GM12874 (cell line): ENCODE measurements around the gene RAMACL.

Experiments used
- CTCF ChIP-seq: IDR thresholded peaks from 2 replicates; pipeline ENCODE4 v1.5.1; 2011; ENCODE audit warnings: low read depth, mild to moderate bottlenecking, control low read depth, low read length, moderate library complexity; ENCODE audit not compliant: insufficient read depth

RAMACL gene

GRCh38 chr6:166584853-166585429 lies 1.5 kb downstream of the RAMACL start:
- no peak for TF ChIP-seq CTCF

DNA sequence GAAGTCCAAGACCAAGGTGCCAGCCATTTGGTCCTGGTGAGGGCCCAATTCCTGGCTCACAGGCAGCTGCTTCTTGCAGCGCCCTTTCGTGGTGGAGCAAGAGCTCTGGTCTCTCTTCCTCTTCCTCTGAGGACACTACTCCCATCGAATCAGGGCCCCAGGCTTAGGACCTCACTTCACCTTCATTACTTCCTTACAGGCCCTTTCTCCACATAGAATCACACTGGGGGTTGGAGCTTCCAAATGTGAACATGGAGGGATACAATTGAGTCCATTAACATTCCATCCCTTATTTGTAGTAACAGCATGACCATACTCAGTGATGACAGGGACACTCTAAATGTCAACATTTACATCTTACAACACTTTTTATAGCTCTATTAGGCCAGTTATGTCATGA lies 2.3 kb downstream of the RAMACL start:
- TF ChIP-seq CTCF: no peak

DNA sequence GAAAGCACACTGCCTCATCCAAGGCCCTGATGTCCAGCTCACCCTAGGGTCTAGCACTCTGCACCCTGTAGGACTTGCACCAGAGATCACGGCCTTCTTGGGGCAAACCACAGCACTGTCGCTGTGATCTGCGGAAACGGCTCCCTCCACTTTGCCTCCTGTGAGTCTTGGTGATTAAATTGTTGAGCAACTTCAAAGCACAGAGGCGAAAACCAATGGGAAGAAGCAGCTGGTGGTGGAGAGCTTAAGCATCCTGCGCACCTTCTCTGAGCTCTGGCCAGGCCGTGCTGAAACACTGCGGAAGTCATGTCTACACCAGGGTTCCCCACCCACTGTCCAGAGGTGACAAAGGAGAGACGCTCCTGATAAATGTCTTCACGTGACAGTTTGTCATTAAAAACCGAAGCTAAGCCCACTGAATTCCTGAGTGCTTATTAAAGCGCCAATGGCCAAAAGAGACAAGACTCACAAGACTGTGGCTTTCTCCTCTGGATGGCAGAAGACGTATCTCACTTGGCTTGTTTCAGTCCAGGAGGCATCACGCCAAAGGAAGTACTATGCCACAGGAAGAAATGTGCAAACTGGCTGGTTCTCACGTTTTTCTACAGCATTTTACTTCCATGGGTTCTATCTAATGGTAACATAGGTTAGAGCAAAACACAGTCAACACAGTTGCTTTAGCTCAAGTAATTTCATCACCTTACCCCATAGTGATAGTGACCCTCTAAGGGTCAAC lies 3.1 kb downstream of the RAMACL start:
- no peak for TF ChIP-seq CTCF

DNA sequence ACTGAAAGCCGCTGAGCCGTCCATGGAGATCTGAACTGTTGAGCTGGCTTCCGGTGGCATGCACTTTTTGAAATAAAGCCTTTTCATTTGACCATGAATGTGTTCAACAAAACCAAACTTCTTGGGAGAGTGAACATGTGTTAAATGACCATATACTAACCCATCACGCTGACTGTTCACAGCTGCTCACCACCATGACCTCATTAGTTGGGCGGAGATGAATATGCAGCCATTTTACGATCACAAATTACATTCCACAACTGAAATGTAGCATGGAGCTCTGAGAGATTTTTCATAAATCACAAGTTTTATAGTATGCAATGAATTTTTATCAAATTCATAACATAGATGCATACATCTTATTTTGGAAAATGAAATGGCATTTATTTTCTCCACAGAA lies 4.2 kb downstream of the RAMACL start:
- no peak for TF ChIP-seq CTCF

GRCh38 chr6:166581091-166581511 lies 5.4 kb downstream of the RAMACL start:
- no peak for TF ChIP-seq CTCF

DNA sequence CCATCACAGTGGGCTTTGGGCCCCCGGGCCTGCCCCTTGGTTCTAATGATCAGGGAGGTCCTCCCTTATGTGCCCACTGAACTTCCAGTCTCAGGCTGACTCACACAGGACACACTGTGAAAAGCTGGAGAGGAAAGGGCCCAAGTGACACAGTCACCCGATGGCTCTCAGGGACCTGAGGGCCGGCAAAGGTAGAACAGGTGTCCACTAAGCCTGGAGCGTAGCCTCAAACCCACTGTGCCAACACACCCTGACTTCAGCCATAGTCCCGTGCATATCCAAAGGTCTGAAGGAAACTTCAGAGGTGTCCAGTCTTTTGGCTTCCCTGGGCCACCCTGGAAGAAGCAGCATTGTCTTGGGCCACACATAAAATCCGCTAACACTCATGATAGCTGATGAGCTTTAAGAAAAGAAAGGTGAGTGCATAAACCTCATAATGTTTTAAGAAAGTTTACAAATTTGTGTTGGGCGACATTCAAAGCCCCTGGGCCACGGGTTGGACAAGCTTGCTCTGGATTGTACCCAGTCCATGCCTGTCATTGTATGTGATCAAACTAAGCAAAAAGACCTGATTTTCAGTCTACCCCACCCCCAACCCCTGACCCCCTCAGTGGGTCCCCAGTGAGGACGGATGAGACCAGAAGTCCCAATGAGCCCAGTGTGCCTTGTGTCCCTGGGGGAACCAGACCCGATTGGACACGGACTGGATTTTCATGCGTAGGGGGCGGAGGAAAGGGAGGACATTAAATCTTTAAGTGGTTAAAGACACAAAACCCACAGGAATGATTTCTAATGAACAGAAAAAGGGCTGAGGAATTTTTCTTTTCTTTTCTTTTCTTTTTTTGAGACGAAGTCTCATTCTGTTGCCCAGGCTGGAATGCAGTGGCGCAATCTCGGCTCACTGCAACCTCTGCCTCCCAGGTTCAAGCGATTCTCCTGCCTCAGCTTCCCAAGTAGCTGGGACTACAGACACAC lies 6.1 kb downstream of the RAMACL start:
- TF ChIP-seq CTCF: no peak

GRCh38 chr6:166579237-166579850 lies 7.1 kb downstream of the RAMACL start:
- TF ChIP-seq CTCF: no peak
